H9 (cell line): Measurements from ENCODE around the gene HOXC11. TPM values are rescaled to one million over a fixed set of nuclear protein-coding genes. Genes with fewer than 3 reads are reported as not detected.

Experiments
- DNase-seq: peaks from one replicate; pipeline ENCODE4 v3.0.0-alpha.2; 2017
- H2AFZ ChIP-seq: one replicate; pipeline ENCODE4 v1.6.1; 2013; ENCODE audit warnings: mild to moderate bottlenecking, low read length, control low read depth, moderate library complexity
- H2AK5ac ChIP-seq: 2 replicates; pipeline ENCODE4 v1.6.1; 2013; ENCODE audit warnings: low read length, control low read depth, mixed read lengths; ENCODE audit not compliant: insufficient read length
- H2BK120ac ChIP-seq: one replicate; pipeline ENCODE4 v1.6.1; 2013; ENCODE audit warnings: low read depth, mild to moderate bottlenecking, low read length, control low read depth, inconsistent platforms; ENCODE audit not compliant: poor library complexity, severe bottlenecking
- H2BK12ac ChIP-seq: 2 replicates; pipeline ENCODE4 v1.6.1; 2013; ENCODE audit warnings: low read length, control low read depth, mixed read lengths, low read depth; ENCODE audit not compliant: insufficient read length
- H2BK15ac ChIP-seq: 2 replicates; pipeline ENCODE4 v1.6.1; 2013; ENCODE audit warnings: low read depth, low read length, control low read depth
- H2BK20ac ChIP-seq: one replicate; pipeline ENCODE4 v1.6.1; 2013; ENCODE audit warnings: low read depth, mild to moderate bottlenecking, low read length, control low read depth, inconsistent platforms; ENCODE audit not compliant: poor library complexity, severe bottlenecking
- H2BK5ac ChIP-seq: 2 replicates; pipeline ENCODE4 v1.6.1; 2013; ENCODE audit warnings: low read length, control low read depth, mixed read lengths; ENCODE audit not compliant: insufficient read length
- H3K14ac ChIP-seq: 2 replicates; pipeline ENCODE4 v1.6.1; 2013; ENCODE audit warnings: low read length, control low read depth; ENCODE audit not compliant: insufficient read depth
- H3K18ac ChIP-seq: 2 replicates; pipeline ENCODE4 v1.6.1; 2013; ENCODE audit warnings: low read depth, mild to moderate bottlenecking, mixed read lengths, low read length, control low read depth; ENCODE audit not compliant: insufficient read length
- H3K23ac ChIP-seq: 2 replicates; pipeline ENCODE4 v1.6.1; 2013; ENCODE audit warnings: low read length, control low read depth, mixed read lengths, low read depth; ENCODE audit not compliant: insufficient read length
- H3K23me2 ChIP-seq: 2 replicates; pipeline ENCODE4 v1.6.1; 2013; ENCODE audit warnings: low read depth, mild to moderate bottlenecking, mixed read lengths, low read length, control low read depth; ENCODE audit not compliant: insufficient read length, poor library complexity, severe bottlenecking
- H3K27ac ChIP-seq: 2 replicates; pipeline ENCODE4 v1.5.1; 2013; ENCODE audit warnings: low read length, control low read depth, mixed read lengths, low read depth; ENCODE audit not compliant: insufficient read length
- H3K27me3 ChIP-seq: 2 replicates; pipeline ENCODE4 v1.6.1; 2013; ENCODE audit warnings: low read length, control low read depth, inconsistent platforms; ENCODE audit not compliant: insufficient read depth
- H3K4ac ChIP-seq: 2 replicates; pipeline ENCODE4 v1.6.1; 2013; ENCODE audit warnings: low read depth, mild to moderate bottlenecking, control low read depth, inconsistent platforms, low read length, moderate library complexity
- H3K4me1 ChIP-seq: 2 replicates; pipeline ENCODE4 v1.6.1; 2013; ENCODE audit warnings: low read length, control low read depth, inconsistent platforms; ENCODE audit not compliant: insufficient read depth
- H3K4me2 ChIP-seq: 2 replicates; pipeline ENCODE4 v1.6.1; 2013; ENCODE audit warnings: low read length, control low read depth, mixed read lengths; ENCODE audit not compliant: insufficient read length, insufficient read depth
- H3K56ac ChIP-seq: 2 replicates; pipeline ENCODE4 v1.6.1; 2013; ENCODE audit warnings: low read depth, mild to moderate bottlenecking, mixed read lengths, low read length, control low read depth; ENCODE audit not compliant: insufficient read length
- H3K79me1 ChIP-seq: 2 replicates; pipeline ENCODE4 v1.6.1; 2013; ENCODE audit warnings: low read depth, mild to moderate bottlenecking, moderate library complexity, low read length, control low read depth, inconsistent platforms; ENCODE audit not compliant: insufficient read depth, poor library complexity, severe bottlenecking
- H3K79me2 ChIP-seq: 2 replicates; pipeline ENCODE4 v1.6.1; 2013; ENCODE audit warnings: low read length, control low read depth, inconsistent platforms; ENCODE audit not compliant: insufficient read depth
- H3K9ac ChIP-seq: 2 replicates; pipeline ENCODE4 v1.6.1; 2013; ENCODE audit warnings: low read length, control low read depth, mixed read lengths; ENCODE audit not compliant: insufficient read length; ENCODE audit errors: extremely low read depth
- H3K9me3 ChIP-seq: one replicate; pipeline ENCODE4 v1.6.1; 2013; ENCODE audit warnings: low read depth, low read length, inconsistent platforms; ENCODE audit not compliant: control insufficient read depth
- H3T11ph ChIP-seq: one replicate; pipeline ENCODE4 v1.6.1; 2013; ENCODE audit warnings: mild to moderate bottlenecking, low read length, control low read depth, inconsistent platforms
- H4K20me1 ChIP-seq: one replicate; pipeline ENCODE4 v1.6.1; 2013; ENCODE audit not compliant: control insufficient read depth, insufficient read length, insufficient read depth
- H4K5ac ChIP-seq: 2 replicates; pipeline ENCODE4 v1.6.1; 2013; ENCODE audit warnings: low read depth, mild to moderate bottlenecking, mixed read lengths, low read length, control low read depth; ENCODE audit not compliant: insufficient read length
- H4K8ac ChIP-seq: replicated peaks from 2 replicates; pipeline ENCODE4 v1.6.1; 2013; ENCODE audit warnings: low read length, control low read depth, mixed read lengths, low read depth; ENCODE audit not compliant: insufficient read length
- H4K91ac ChIP-seq: 2 replicates; pipeline ENCODE4 v1.6.1; 2013; ENCODE audit warnings: low read depth, mild to moderate bottlenecking, moderate library complexity, mixed read lengths, low read length, control low read depth; ENCODE audit not compliant: insufficient read length
- H3K27ac Mint-ChIP-seq, 3 experiments: 2 replicates in 2 of 3; 3 replicates in 1 of 3; pipeline ENCODE4 v1.8.0; 2020 to 2021; ENCODE audit warnings: mixed read lengths in 3 of 3, mild to moderate bottlenecking in 1 of 3, moderate library complexity in 1 of 3
- H3K27me3 Mint-ChIP-seq: 2 replicates; pipeline ENCODE4 v1.8.0; 2021; ENCODE audit warnings: low read depth, mild to moderate bottlenecking, moderate library complexity, mixed read lengths
- H3K36me3 Mint-ChIP-seq, 3 experiments: 2 replicates in 2 of 3; 3 replicates in 1 of 3; pipeline ENCODE4 v1.8.0; 2020 to 2021; ENCODE audit warnings: low read depth in 3 of 3, mixed read lengths in 3 of 3; ENCODE audit not compliant: insufficient read depth in 1 of 3
- H3K4me1 Mint-ChIP-seq, 2 experiments: 2 replicates each; pipeline ENCODE4 v1.8.0; 2020; ENCODE audit warnings: mixed read lengths in 2 of 2
- H3K4me3 Mint-ChIP-seq, 2 experiments: 2 replicates in 1 of 2; 3 replicates in 1 of 2; pipeline ENCODE4 v1.8.0; 2020 to 2021; ENCODE audit warnings: mild to moderate bottlenecking in 2 of 2, mixed read lengths in 2 of 2, moderate library complexity in 1 of 2
- H3K9me3 Mint-ChIP-seq, 2 experiments: 2 replicates in 1 of 2; 3 replicates in 1 of 2; pipeline ENCODE4 v1.8.0; 2020; ENCODE audit warnings: mild to moderate bottlenecking in 2 of 2, mixed read lengths in 2 of 2, moderate library complexity in 1 of 2
- WGBS: extraction: QIAGEN DNeasy Blood & Tissue Kit; methylation state at CpG from one replicate; pipeline ENCODE4 v1.1.7; 2013; ENCODE audit warnings: missing lambda C conversion rate, low lambda C conversion rate, mixed read lengths; ENCODE audit not compliant: insufficient read length; ENCODE audit errors: extremely low coverage; 5-methylcytosine and 5-hydroxymethylcytosine counted together
- total RNA-seq: library from RNA; stranded (reverse); gene quantifications from 2 replicates; pipeline ENCODE4 v1.2.1, GENCODE V29; 2021
- TF ChIP-seq, protein P1 (sequence below): fragments of 200-600 bp; sonication (generic); conservative IDR thresholded peaks from 3 replicates; pipeline ENCODE4 v1.8.0; 2021; ENCODE audit warnings: antibody characterized with exemption, mild to moderate bottlenecking

HOXC11 gene
- total RNA-seq, 1 experiment from 2014 or later: not detected

DNA sequence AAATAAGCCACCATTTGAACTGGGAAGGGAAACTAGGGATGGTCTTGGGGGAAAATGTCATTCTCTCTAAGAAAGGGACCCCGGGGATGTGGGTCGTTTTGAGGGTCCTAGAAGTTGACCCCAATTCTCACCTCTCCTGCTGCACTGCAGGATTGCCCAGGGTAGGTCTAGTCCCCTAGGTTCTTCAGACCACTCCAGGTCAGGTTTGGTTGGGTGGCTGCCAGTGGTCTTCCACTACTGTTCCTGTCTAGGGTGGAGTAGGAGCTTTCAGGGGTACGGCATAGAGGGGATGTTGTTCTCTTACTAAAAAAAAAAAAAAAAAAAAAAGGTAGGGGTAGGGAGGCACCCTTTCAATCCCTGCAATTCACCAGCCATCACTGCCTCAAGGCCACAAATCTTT is 43.1 kb downstream of the HOXC11 start:
- WGBS: no CpG with 5 or more reads among the region's 3 CpGs
- no peaks in the 10 kb centered on the region for H3K79me2 ChIP-seq
- peaks cover 10% of the 10 kb centered on the region for H3K23me2 ChIP-seq
- H3K4ac ChIP-seq: no peak overlapping the region
- H3K14ac ChIP-seq: no peak overlapping the region
- H2AK5ac ChIP-seq: no peak overlapping the region
- no peak overlapping the region for H2BK120ac ChIP-seq
- peaks cover 10 to 29% of the 10 kb centered on the region in 2 experiments for H3K4me1 Mint-ChIP-seq
- no peak overlapping the region for H2BK5ac ChIP-seq
- no peak overlapping the region for H3K4me2 ChIP-seq
- H4K5ac ChIP-seq: no peak overlapping the region
- no peak overlapping the region for H3K4me3 Mint-ChIP-seq
- H3K27me3 Mint-ChIP-seq: peaks cover 100% of the 10 kb centered on the region
- H2AFZ ChIP-seq: no peak overlapping the region
- H4K8ac ChIP-seq: no peak overlapping the region
- H2BK15ac ChIP-seq: no peak overlapping the region
- H2BK12ac ChIP-seq: no peak overlapping the region
- H4K91ac ChIP-seq: no peak overlapping the region
- no peaks in the 10 kb centered on the region for H3K4me1 ChIP-seq
- H3K9me3 ChIP-seq: no peaks in the 10 kb centered on the region
- H3K23ac ChIP-seq: no peak overlapping the region
- H3K79me1 ChIP-seq: no peaks in the 10 kb centered on the region
- H2BK20ac ChIP-seq: no peak overlapping the region
- H3K27me3 ChIP-seq: peaks cover 91% of the 10 kb centered on the region
- no peak overlapping the region for H3K56ac ChIP-seq
- H3K9me3 Mint-ChIP-seq: peaks cover 0 to 1% of the 10 kb centered on the region in 2 experiments; a peak in 2 of 5 replicates
- DNase-seq: no peak
- TF ChIP-seq, protein P1, sequence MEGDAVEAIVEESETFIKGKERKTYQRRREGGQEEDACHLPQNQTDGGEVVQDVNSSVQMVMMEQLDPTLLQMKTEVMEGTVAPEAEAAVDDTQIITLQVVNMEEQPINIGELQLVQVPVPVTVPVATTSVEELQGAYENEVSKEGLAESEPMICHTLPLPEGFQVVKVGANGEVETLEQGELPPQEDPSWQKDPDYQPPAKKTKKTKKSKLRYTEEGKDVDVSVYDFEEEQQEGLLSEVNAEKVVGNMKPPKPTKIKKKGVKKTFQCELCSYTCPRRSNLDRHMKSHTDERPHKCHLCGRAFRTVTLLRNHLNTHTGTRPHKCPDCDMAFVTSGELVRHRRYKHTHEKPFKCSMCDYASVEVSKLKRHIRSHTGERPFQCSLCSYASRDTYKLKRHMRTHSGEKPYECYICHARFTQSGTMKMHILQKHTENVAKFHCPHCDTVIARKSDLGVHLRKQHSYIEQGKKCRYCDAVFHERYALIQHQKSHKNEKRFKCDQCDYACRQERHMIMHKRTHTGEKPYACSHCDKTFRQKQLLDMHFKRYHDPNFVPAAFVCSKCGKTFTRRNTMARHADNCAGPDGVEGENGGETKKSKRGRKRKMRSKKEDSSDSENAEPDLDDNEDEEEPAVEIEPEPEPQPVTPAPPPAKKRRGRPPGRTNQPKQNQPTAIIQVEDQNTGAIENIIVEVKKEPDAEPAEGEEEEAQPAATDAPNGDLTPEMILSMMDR: no peak
- H3K27ac Mint-ChIP-seq: no peak overlapping the region
- no peaks in the 10 kb centered on the region for H4K20me1 ChIP-seq
- no peaks in the 10 kb centered on the region for H3K36me3 Mint-ChIP-seq
- no peak overlapping the region for H3T11ph ChIP-seq
- no peak overlapping the region for H3K18ac ChIP-seq
- H3K9ac ChIP-seq: no peak overlapping the region
- H3K27ac ChIP-seq: no peak overlapping the region
